ENCODE measurements around the gene DOK3. TPM values are rescaled to one million over a fixed set of nuclear protein-coding genes. Genes with fewer than 3 reads are reported as not detected.

The DOK3 gene
- total RNA-seq, 6 donors from 2014 or later: 17.4 to 113 (median 75.9) TPM

GRCh38 chr5:177496070-177496726 is 13.4 kb downstream of the DOK3 start:
- no peaks in the 10 kb centered on the region for H3K27me3 ChIP-seq
- H3K4me1 ChIP-seq: peaks cover 49 to 74% (median 59%) of the 10 kb centered on the region in 4 donors
- DNase-seq (no peak), ATAC-seq (ENCODE audit: low FRiP score in 2 of 2) (no peak)
- H3K9me3 ChIP-seq: no peaks in the 10 kb centered on the region
- H3K27ac ChIP-seq: peak overlapping the region; percentile 75 to 97 (median 86)
- peaks cover 0 to 18% (median 12%) of the 10 kb centered on the region in 4 donors for H3K36me3 ChIP-seq
- H3K4me3 ChIP-seq: peak overlapping the region; percentile 71 to 93 (median 86)
- no peak for TF ChIP-seq POLR2A (IDR thresholded peaks at IDR 0.05)
- TF ChIP-seq, protein P1, sequence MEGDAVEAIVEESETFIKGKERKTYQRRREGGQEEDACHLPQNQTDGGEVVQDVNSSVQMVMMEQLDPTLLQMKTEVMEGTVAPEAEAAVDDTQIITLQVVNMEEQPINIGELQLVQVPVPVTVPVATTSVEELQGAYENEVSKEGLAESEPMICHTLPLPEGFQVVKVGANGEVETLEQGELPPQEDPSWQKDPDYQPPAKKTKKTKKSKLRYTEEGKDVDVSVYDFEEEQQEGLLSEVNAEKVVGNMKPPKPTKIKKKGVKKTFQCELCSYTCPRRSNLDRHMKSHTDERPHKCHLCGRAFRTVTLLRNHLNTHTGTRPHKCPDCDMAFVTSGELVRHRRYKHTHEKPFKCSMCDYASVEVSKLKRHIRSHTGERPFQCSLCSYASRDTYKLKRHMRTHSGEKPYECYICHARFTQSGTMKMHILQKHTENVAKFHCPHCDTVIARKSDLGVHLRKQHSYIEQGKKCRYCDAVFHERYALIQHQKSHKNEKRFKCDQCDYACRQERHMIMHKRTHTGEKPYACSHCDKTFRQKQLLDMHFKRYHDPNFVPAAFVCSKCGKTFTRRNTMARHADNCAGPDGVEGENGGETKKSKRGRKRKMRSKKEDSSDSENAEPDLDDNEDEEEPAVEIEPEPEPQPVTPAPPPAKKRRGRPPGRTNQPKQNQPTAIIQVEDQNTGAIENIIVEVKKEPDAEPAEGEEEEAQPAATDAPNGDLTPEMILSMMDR (IDR thresholded peaks at IDR 0.05): peak in 3 of 6 experiments; percentile 21 to 36 (median 23)
- 17 to 37% methylated on average over 4 to 11 of the region's 12 CpGs for WGBS, 2 donors

GRCh38 chr5:177495243-177496060 is 14.2 kb downstream of the DOK3 start:
- 56 to 66% methylated on average over 9 to 10 of the region's 14 CpGs for WGBS, 2 donors
- H3K4me1 ChIP-seq: peaks cover 45 to 78% (median 55%) of the 10 kb centered on the region in 4 donors
- peak; percentile 60 to 68 for DNase-seq
- TF ChIP-seq POLR2A (IDR thresholded peaks at IDR 0.05) (peak in 1 of 4 donors; percentile 28), POLR2AphosphoS5 (IDR thresholded peaks at IDR 0.05) (no peak)
- TF ChIP-seq, protein P1 (IDR thresholded peaks at IDR 0.05): no peak
- peak; percentile 1 to 56 for ATAC-seq (ENCODE audit: low FRiP score in 2 of 2)
- H3K36me3 ChIP-seq: peaks cover 0 to 25% (median 19%) of the 10 kb centered on the region in 4 donors
- peak overlapping the region; percentile 75 to 97 (median 86) for H3K27ac ChIP-seq
- peak overlapping the region; percentile 24 to 89 (median 76) for H3K4me3 ChIP-seq
- no peaks in the 10 kb centered on the region for H3K9me3 ChIP-seq
- no peaks in the 10 kb centered on the region for H3K27me3 ChIP-seq

- Histone ChIP-seq H3K36me3 (peaks cover 0 to 34% (median 23%) of the 10 kb centered on the region in 4 donors), H3K4me3 (peak overlapping the region in 3 of 4 donors; percentile 12 to 82 (median 71)), H3K27ac (peak overlapping the region; percentile 75 to 97 (median 86)), H3K9me3 (no peaks in the 10 kb centered on the region), H3K27me3 (no peaks in the 10 kb centered on the region), H3K4me1 (peaks cover 45 to 78% (median 55%) of the 10 kb centered on the region in 4 donors)
- peak; percentile 75 to 81 for DNase-seq
- WGBS, 2 donors: 26 to 41% methylated on average over 7 to 9 of the region's 11 CpGs
- ATAC-seq (ENCODE audit: low FRiP score in 2 of 2): peak; percentile 62
- TF ChIP-seq EP300 (IDR thresholded peaks at IDR 0.05) (no peak), POLR2AphosphoS5 (IDR thresholded peaks at IDR 0.05) (peak in 1 of 2 donors; percentile 21), POLR2A (IDR thresholded peaks at IDR 0.05) (no peak)
- TF ChIP-seq, protein P1 (IDR thresholded peaks at IDR 0.05): peak in 1 of 6 experiments; percentile 8
Observed at GRCh38 chr5:177494346-177495195, 15.1 kb downstream of the DOK3 start.

DNA sequence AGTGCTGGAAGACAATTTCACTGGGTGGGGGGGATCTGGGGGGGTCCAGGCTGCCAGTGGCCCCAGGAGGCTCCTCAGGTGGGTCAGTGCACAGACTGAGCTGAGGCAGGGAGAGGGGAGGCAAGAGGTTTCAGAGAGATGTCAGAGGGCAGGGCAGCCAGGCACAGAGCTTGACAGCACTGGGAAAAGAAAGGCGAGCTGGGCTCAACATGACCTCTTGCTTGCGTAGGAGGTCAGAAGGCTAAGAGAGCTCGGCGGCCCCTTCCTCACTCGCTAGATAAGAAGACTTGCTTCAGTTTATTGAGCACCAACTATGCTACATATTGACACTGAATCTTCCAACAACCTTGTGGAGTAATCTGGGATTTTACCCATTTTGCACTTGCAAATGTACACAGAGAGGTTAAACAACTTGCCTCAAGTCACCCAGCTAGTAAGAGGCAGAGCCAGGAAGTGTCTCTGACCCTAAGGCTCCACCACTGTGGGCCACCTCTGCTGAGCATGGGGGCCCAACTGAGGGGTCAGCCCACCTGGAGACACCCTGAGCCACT is 15.8 kb downstream of the DOK3 start:
- no peak for TF ChIP-seq EP300 (IDR thresholded peaks at IDR 0.05)
- TF ChIP-seq POLR2AphosphoS5 (IDR thresholded peaks at IDR 0.05): no peak
- TF ChIP-seq, protein P1 (IDR thresholded peaks at IDR 0.05): no peak
- no peak for TF ChIP-seq POLR2A (IDR thresholded peaks at IDR 0.05)
- Histone ChIP-seq H3K9me3 (no peaks in the 10 kb centered on the region), H3K36me3 (peaks cover 0 to 41% (median 29%) of the 10 kb centered on the region in 4 donors), H3K4me1 (peaks cover 45 to 77% (median 55%) of the 10 kb centered on the region in 4 donors), H3K4me3 (no peak overlapping the region), H3K27ac (peak overlapping the region; percentile 75 to 97 (median 86)), H3K27me3 (no peaks in the 10 kb centered on the region)
- no peak for ATAC-seq (ENCODE audit: low FRiP score in 2 of 2)
- DNase-seq: no peak
- WGBS, 2 donors: 81 to 93% methylated on average over 5 of the region's 5 CpGs

All from upper lobe of left lung (tissue), 6 donors.